GM12873 (cell line): ENCODE results near the gene SRRM4.

Experiments used
- TF ChIP-seq, protein P1 (sequence below): IDR thresholded peaks from 2 replicates; pipeline ENCODE4 v1.5.1; 2012; ENCODE audit warnings: low read depth, mild to moderate bottlenecking, moderate library complexity, low read length, control low read depth; ENCODE audit not compliant: insufficient read depth; ENCODE audit errors: missing control alignments

Gene SRRM4

GRCh38 chr12:119024356-119024755 lies 43.0 kb downstream of the SRRM4 start:
- TF ChIP-seq, protein P1, sequence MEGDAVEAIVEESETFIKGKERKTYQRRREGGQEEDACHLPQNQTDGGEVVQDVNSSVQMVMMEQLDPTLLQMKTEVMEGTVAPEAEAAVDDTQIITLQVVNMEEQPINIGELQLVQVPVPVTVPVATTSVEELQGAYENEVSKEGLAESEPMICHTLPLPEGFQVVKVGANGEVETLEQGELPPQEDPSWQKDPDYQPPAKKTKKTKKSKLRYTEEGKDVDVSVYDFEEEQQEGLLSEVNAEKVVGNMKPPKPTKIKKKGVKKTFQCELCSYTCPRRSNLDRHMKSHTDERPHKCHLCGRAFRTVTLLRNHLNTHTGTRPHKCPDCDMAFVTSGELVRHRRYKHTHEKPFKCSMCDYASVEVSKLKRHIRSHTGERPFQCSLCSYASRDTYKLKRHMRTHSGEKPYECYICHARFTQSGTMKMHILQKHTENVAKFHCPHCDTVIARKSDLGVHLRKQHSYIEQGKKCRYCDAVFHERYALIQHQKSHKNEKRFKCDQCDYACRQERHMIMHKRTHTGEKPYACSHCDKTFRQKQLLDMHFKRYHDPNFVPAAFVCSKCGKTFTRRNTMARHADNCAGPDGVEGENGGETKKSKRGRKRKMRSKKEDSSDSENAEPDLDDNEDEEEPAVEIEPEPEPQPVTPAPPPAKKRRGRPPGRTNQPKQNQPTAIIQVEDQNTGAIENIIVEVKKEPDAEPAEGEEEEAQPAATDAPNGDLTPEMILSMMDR: no peak

GRCh38 chr12:119025786-119026185 lies 44.4 kb downstream of the SRRM4 start:
- TF ChIP-seq, protein P1: no peak

DNA sequence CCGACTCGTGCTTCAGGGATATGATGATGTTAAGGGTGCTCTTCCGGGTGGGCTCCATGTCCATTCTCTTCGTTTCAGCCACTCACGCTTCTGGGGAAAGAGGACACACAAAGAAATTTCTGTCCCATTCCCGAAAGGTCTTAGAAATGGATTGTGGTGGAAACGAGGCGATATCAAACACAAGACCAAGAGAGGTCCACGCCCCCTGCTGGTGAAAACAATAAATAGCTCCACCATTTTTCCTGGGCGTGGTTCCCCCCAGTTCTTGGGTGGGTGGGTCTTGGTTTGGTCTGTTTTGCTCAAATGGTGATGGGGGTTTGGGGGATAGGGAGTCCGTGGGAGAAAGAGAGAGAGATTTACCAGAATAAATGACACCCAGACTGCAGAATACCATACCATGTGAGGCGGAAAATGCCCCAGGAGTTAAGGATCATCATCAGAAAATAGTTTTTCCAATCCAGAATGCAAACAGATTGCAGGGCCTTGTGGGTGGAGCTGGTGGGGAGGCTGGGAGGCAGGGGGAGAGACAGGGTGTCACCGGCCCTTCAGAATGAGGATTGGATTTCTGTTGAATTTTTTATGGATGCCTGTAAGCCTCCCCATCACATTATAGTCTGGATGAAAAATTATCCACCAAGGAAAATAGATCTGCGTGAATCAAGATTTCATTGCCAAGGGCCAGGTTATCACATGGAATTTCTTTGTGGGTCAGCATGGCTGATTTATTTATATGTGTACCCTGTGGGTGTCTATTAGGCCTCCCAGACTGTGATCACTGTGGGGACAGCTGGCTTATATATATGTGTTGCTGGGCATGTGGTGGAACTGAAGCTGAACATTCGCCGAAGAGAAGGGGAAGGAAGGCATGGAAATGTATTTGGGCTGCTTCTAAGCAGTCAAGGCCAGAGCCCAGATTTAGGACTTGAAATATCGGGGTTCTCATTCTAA lies 55.8 kb downstream of the SRRM4 start:
- TF ChIP-seq, protein P1: peak; percentile 74

DNA sequence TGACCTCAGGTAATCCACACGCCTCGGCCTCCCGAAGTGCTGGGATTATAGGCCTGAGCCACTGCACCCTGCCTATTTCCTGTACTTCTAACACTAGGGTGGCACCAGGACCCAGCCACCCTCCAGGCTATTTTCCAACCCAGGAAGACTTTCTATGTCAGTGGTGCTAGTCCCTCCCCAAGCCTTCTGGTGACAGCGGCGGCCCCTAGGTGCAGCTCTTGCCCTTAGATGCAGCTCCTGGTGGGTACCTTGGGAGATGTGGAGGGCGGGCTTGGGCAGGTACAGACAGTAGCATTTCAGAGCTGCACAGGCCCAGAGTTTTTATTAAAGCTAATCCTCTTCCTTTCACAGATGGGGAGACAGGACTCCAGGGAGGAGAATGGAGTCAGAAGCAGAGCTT lies 62.8 kb downstream of the SRRM4 start:
- TF ChIP-seq, protein P1: no peak

GRCh38 chr12:119047641-119048040 lies 66.3 kb downstream of the SRRM4 start:
- TF ChIP-seq, protein P1: no peak

- TF ChIP-seq, protein P1: no peak
Observed at GRCh38 chr12:119050663-119051062, 69.3 kb downstream of the SRRM4 start.

DNA sequence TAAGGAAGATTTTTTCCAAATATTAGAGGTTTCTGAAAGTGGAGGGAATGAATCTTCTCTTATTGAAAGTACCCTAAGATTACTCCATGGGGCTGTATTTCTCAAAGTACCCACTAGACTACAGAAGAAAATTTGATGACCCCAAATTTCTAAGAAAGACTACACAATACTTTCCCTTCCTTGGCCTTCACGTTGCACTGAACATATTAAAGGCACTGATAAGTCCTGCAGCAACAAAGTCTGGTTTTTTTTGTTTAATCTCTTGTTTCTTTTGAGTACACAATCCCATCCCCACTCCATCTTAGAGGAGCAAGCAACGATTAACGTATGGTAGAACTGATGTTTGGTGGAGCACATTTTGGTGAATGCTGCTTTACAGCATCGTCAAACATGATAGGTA lies 70.1 kb downstream of the SRRM4 start:
- TF ChIP-seq, protein P1: no peak
